HG03342 (cell line): Measurements from ENCODE around the gene MRPS14.
"Not testable (repeated sequence)": the region's sequence is repeated elsewhere in the genome, so short reads cannot be mapped to it uniquely, and the experiment has no call there.

Source experiments
- ATAC-seq: cut with Tn5 transposase; IDR thresholded peaks from one replicate; pipeline ENCODE4 v1.9.1; 2021; ENCODE audit warnings: mild to moderate bottlenecking, moderate library complexity; ENCODE audit not compliant: unreplicated experiment

Gene MRPS14

GRCh38 chr1:175023043-175023921, at the start of gene MRPS14:
Gene MRPS14 (minus strand): TSS chr1:175023425. CDS start chr1:175023408, 17 bp downstream.
- ATAC-seq = peak; percentile 88

GRCh38 chr1:175072099-175072951, 49.1 kb upstream of the MRPS14 start:
- ATAC-seq = peak; percentile 62

GRCh38 chr1:175071276-175071943, 48.2 kb upstream of the MRPS14 start:
- no peak for ATAC-seq

GRCh38 chr1:175070818-175071217, 47.6 kb upstream of the MRPS14 start:
- ATAC-seq = no peak

- ATAC-seq = no peak
These were observed 44.3 kb upstream of the MRPS14 start, which contains the start of gene TNN for GRCh38 chr1:175067362-175068106. Gene TNN (plus strand): TSS chr1:175067833. CDS start chr1:175077419, 9,586 bp downstream.

GRCh38 chr1:175062858-175063257, 39.6 kb upstream of the MRPS14 start:
- no peak for ATAC-seq

GRCh38 chr1:175062339-175062738, 39.1 kb upstream of the MRPS14 start:
- no peak for ATAC-seq

- ATAC-seq = no peak
These were observed 31.5 kb upstream of the MRPS14 start for GRCh38 chr1:175054736-175055135.

- no peak for ATAC-seq
These were observed 27.8 kb upstream of the MRPS14 start for GRCh38 chr1:175050992-175051391.

- ATAC-seq = no peak
These were observed 22.3 kb upstream of the MRPS14 start for GRCh38 chr1:175045519-175045918.

GRCh38 chr1:175045097-175045496, 21.9 kb upstream of the MRPS14 start:
- ATAC-seq = no peak

GRCh38 chr1:175044591-175044990, 21.4 kb upstream of the MRPS14 start:
- ATAC-seq = not testable (repeated sequence)

- ATAC-seq = no peak
These were observed 20.6 kb upstream of the MRPS14 start for GRCh38 chr1:175043824-175044223.

- ATAC-seq = no peak
These were observed 19.4 kb upstream of the MRPS14 start for GRCh38 chr1:175042650-175043049.

GRCh38 chr1:175040324-175040879, 17.2 kb upstream of the MRPS14 start:
- no peak for ATAC-seq

- ATAC-seq = no peak
These were observed 14.2 kb upstream of the MRPS14 start for GRCh38 chr1:175037416-175037815.

- no peak for ATAC-seq
These were observed 13.3 kb upstream of the MRPS14 start for GRCh38 chr1:175036476-175036875.

GRCh38 chr1:175035865-175036264, 12.6 kb upstream of the MRPS14 start:
- no peak for ATAC-seq

- no peak for ATAC-seq
These were observed 11.6 kb upstream of the MRPS14 start for GRCh38 chr1:175034775-175035174.

- no peak for ATAC-seq
These were observed 10.7 kb upstream of the MRPS14 start for GRCh38 chr1:175033953-175034352.
